NCI-H1048 (cell line): ENCODE measurements around the gene LHX8.

Experiments
- DNase-seq: peaks from one replicate; lab custom pipeline; 2025; lab: John Stamatoyannopoulos, UW

The LHX8 gene

GRCh38 chr1:75203415-75204277 lies 69.5 kb downstream of the LHX8 start:
- no peak for DNase-seq

- no peak for DNase-seq
These were observed 74.7 kb downstream of the LHX8 start for GRCh38 chr1:75208862-75209261.
